Heart left ventricle (tissue), 13 donors: Measurements from ENCODE around the gene CT47A1.

Experiments used
- CTCF ChIP-seq, 12 donors: fragments of 200-600 bp; sonication (generic) in 4 of 12; IDR thresholded peaks; one replicate each; pipeline versions ENCODE4 v1.5.0 to v1.8.0; 2018 to 2022; ENCODE audit warnings: antibody characterized with exemption in 12 of 12, mild to moderate bottlenecking in 5 of 12
- POLR2A ChIP-seq, 2 donors: fragments of 450-650 bp; IDR thresholded peaks; one replicate each; pipeline ENCODE4 v1.6.1; 2017; ENCODE audit warnings: antibody characterized with exemption in 2 of 2, mild to moderate bottlenecking in 2 of 2, moderate library complexity in 2 of 2
- donor health status: ischemic (EF 13 %, LVEDD 7.1; RV severe dilation, severe dysfunction).
- donor health status: DM: no; HTN: yes; CAD: no.
- donor health status: DM: no; HTN: no; CAD: no.
- donor health status: ischemic (EF 25% LVEDD 6.9; RV normal size, moderate dysfunction).
- donor health status: ischemic (EF 25% LVEDD 5.7; RV mildly dilated, moderate dysfunction).
- donor health status: ischemic (EF 35%, LVEDD 5.7; RV mildly dilated, moderate dysfunction).
- donor health status: nonischemic (EF 11% LVEDD 7.7; RV severe dilation, severe dysfunction).
- donor health status: DM: yes; HTN: yes; CAD: no.
- donor health status: PGD.
- donor health status: ischemic (EF 29% LVEDD 5.4; RV normal size, mild dysfunction).
- donor health status: nonischemic (EF 23%, LVEDD 6.1; RV moderate dilation, normal function).

GRCh38 chrX:121009764-121010163 is 24.2 kb upstream of the CT47A1 start:
- no peak for TF ChIP-seq CTCF (IDR thresholded peaks at IDR 0.05)
- no peak for TF ChIP-seq POLR2A (IDR thresholded peaks at IDR 0.05)
